PC-9 (cell line): ENCODE measurements around the gene TUBGCP6. TPM values are rescaled to one million over a fixed set of nuclear protein-coding genes. Genes with fewer than 3 reads are reported as not detected.

Source experiments
- BruUV-seq: library from RNA; stranded (reverse); fragments of 400-500 nt; replicated peaks from 2 replicates; lab custom pipeline; 2021; lab: Mats Ljungman, UMichigan
- CTCF ChIA-PET: fragments of 300-600 bp; sonication (Branson Sonifier 250); formaldehyde crosslinking; loops from one replicate; lab custom pipeline; 2022; ENCODE audit warnings: antibody characterized with exemption; lab: Charles Lee
- POLR2A ChIA-PET: fragments of 300-600 bp; sonication (Branson Sonifier 250); formaldehyde crosslinking; loops from one replicate; lab custom pipeline; 2022; ENCODE audit warnings: antibody characterized with exemption; ENCODE audit not compliant: unreplicated experiment; lab: Charles Lee
- DNase-seq, 2 experiments: peaks; one replicate each; pipeline versions ENCODE4 v3.0.0 to v3.0.0-alpha.2; 2015 to 2022; ENCODE audit warnings: mixed read lengths in 1 of 2
- H2AFZ ChIP-seq: fragments of 200-600 bp; sonication (generic); 2 replicates; pipeline ENCODE4 v1.8.1; 2017; ENCODE audit warnings: antibody characterized with exemption
- H3F3A ChIP-seq: fragments of 200-600 bp; sonication (generic); 2 replicates; pipeline ENCODE4 v1.8.1; 2017; ENCODE audit warnings: antibody characterized with exemption, mild to moderate bottlenecking, low read depth; ENCODE audit not compliant: insufficient read depth
- H3K27ac ChIP-seq: fragments of 200-600 bp; sonication (generic); 2 replicates; pipeline ENCODE4 v1.6.1; 2016; ENCODE audit warnings: mixed run types
- H3K27me3 ChIP-seq: fragments of 200-600 bp; sonication (generic); 2 replicates; pipeline ENCODE4 v1.6.1; 2016; ENCODE audit warnings: low read depth, mixed run types; ENCODE audit not compliant: insufficient read depth
- H3K36me3 ChIP-seq: fragments of 200-600 bp; sonication (generic); 2 replicates; pipeline ENCODE4 v1.6.1; 2016; ENCODE audit warnings: low read depth, mixed run types
- H3K4me1 ChIP-seq: fragments of 200-600 bp; sonication (generic); replicated peaks from 2 replicates; pipeline ENCODE4 v1.6.1; 2016; ENCODE audit warnings: mixed run types; ENCODE audit not compliant: insufficient read depth
- H3K4me2 ChIP-seq: fragments of 200-600 bp; sonication (generic); 2 replicates; pipeline ENCODE4 v1.6.1; 2017; ENCODE audit warnings: mixed run types
- H3K4me3 ChIP-seq: fragments of 200-600 bp; sonication (generic); 2 replicates; pipeline ENCODE4 v1.6.1; 2016; ENCODE audit warnings: mixed run types
- H3K79me2 ChIP-seq: fragments of 200-600 bp; sonication (generic); 2 replicates; pipeline ENCODE4 v1.6.1; 2017; ENCODE audit warnings: low read depth, mixed run types
- H3K9me2 ChIP-seq: fragments of 200-600 bp; sonication (generic); 2 replicates; pipeline ENCODE4 v1.8.1; 2017; ENCODE audit warnings: mild to moderate bottlenecking; ENCODE audit not compliant: insufficient read depth
- H3K9me3 ChIP-seq: fragments of 200-600 bp; sonication (generic); 2 replicates; pipeline ENCODE4 v1.8.1; 2016; ENCODE audit warnings: low read depth; ENCODE audit not compliant: insufficient read depth
- H4K20me1 ChIP-seq: fragments of 200-600 bp; sonication (generic); 2 replicates; pipeline ENCODE4 v1.8.1; 2017; ENCODE audit not compliant: insufficient read depth
- CTCF ChIP-seq: fragments of 200-600 bp; sonication (generic); conservative IDR thresholded peaks from 2 replicates; pipeline ENCODE4 v1.6.1; 2017; ENCODE audit warnings: mixed run types, antibody characterized with exemption, mild to moderate bottlenecking, moderate library complexity
- EZH2 ChIP-seq: fragments of 200-600 bp; sonication (generic); IDR thresholded peaks from 2 replicates; pipeline ENCODE4 v1.8.0; 2017; ENCODE audit warnings: antibody characterized with exemption, low read depth
- intact Hi-C: fragments of 100-400 bp; cut with micrococcal nuclease; formaldehyde crosslinking; loops from one replicate; pipeline ENCODE4 v1.10.0; 2022; ENCODE audit not compliant: unreplicated experiment
- total RNA-seq: library from RNA; stranded (reverse); gene quantifications from 2 replicates; pipeline ENCODE4 v1.2.3, GENCODE V29; 2021

The TUBGCP6 gene
- total RNA-seq, 1 experiment from 2014 or later: 31.3 TPM

- H2AFZ ChIP-seq: no peak overlapping the region
- no peak for DNase-seq
- intact Hi-C loops: no loop called here
- H3K36me3 ChIP-seq: peaks cover 13% of the 10 kb centered on the region
- POLR2A ChIA-PET: no interaction called here
- H3K4me1 ChIP-seq: no peaks in the 10 kb centered on the region
- no TSS peak for BruUV-seq
- no peaks in the 10 kb centered on the region for H3K9me3 ChIP-seq
- TF ChIP-seq CTCF (no peak), EZH2 (no peak)
- no peak overlapping the region for H3K4me2 ChIP-seq
- H4K20me1 ChIP-seq: peaks cover 49% of the 10 kb centered on the region
- no peaks in the 10 kb centered on the region; the same call in 1 of the 2 replicates for H3F3A ChIP-seq
- no peaks in the 10 kb centered on the region for H3K79me2 ChIP-seq
- CTCF ChIA-PET: interaction anchor here (0.6 kb wide), 1 partner anchor 299 kb away, joined by 10 read pairs; the partner anchor contains the start of gene SCO2
- no peaks in the 10 kb centered on the region for H3K27me3 ChIP-seq
- no peak overlapping the region for H3K4me3 ChIP-seq
- H3K27ac ChIP-seq: no peak overlapping the region
- H3K9me2 ChIP-seq: no peaks in the 10 kb centered on the region
Measured at GRCh38 chr22:50226875-50227165, 18.0 kb downstream of the TUBGCP6 start.

- BruUV-seq: no TSS peak
- no peak overlapping the region for H3K4me2 ChIP-seq
- no peaks in the 10 kb centered on the region for H3K27me3 ChIP-seq
- H2AFZ ChIP-seq: no peak overlapping the region
- TF ChIP-seq EZH2 (no peak), CTCF (no peak)
- POLR2A ChIA-PET: no interaction called here
- DNase-seq: no peak
- H3K27ac ChIP-seq: no peak overlapping the region
- peaks cover 14% of the 10 kb centered on the region for H3K36me3 ChIP-seq
- no peaks in the 10 kb centered on the region for H3K79me2 ChIP-seq
- no peak overlapping the region for H3K4me3 ChIP-seq
- peaks cover 52% of the 10 kb centered on the region for H4K20me1 ChIP-seq
- intact Hi-C loops: no loop called here
- no peaks in the 10 kb centered on the region for H3K9me2 ChIP-seq
- H3K9me3 ChIP-seq: no peaks in the 10 kb centered on the region
- no peaks in the 10 kb centered on the region; the same call in 1 of the 2 replicates for H3F3A ChIP-seq
- CTCF ChIA-PET: no interaction called here
- H3K4me1 ChIP-seq: no peaks in the 10 kb centered on the region
Measured at GRCh38 chr22:50226063-50226874, 18.6 kb downstream of the TUBGCP6 start.

- POLR2A ChIA-PET: no interaction called here
- intact Hi-C loops: no loop called here
- H4K20me1 ChIP-seq: peaks cover 45% of the 10 kb centered on the region
- DNase-seq: no peak
- CTCF ChIA-PET: no interaction called here
- BruUV-seq: no TSS peak
- H3K9me2 ChIP-seq: no peaks in the 10 kb centered on the region
- peaks cover 3% of the 10 kb centered on the region; the same call in 1 of the 2 replicates for H3F3A ChIP-seq
- H3K36me3 ChIP-seq: peaks cover 22% of the 10 kb centered on the region
- H3K4me3 ChIP-seq: no peak overlapping the region
- H3K79me2 ChIP-seq: no peaks in the 10 kb centered on the region
- no peak overlapping the region for H2AFZ ChIP-seq
- no peak overlapping the region for H3K27ac ChIP-seq
- no peaks in the 10 kb centered on the region for H3K9me3 ChIP-seq
- no peaks in the 10 kb centered on the region for H3K4me1 ChIP-seq
- no peaks in the 10 kb centered on the region for H3K27me3 ChIP-seq
- no peak overlapping the region for H3K4me2 ChIP-seq
- TF ChIP-seq EZH2 (no peak), CTCF (no peak)
Measured at GRCh38 chr22:50225200-50225969, 19.4 kb downstream of the TUBGCP6 start.
